Cardiac muscle cell (in vitro differentiated cells and primary cell): ENCODE measurements around the gene SYTL2. TPM values are rescaled to one million over a fixed set of nuclear protein-coding genes. Genes with fewer than 3 reads are reported as not detected.

Source experiments
- DNase-seq, 2 donors: peaks; one replicate each; pipeline versions ENCODE4 v3.0.0 to v3.0.0-alpha.2; 2010 to 2017; ENCODE audit warnings: low read depth in 1 of 2, low spot score in 1 of 2
- H3K27ac ChIP-seq: fragments of 200-600 bp; sonication (generic); 2 replicates; pipeline ENCODE4 v1.5.1; 2016
- H3K27me3 ChIP-seq: fragments of 200-600 bp; sonication (generic); 2 replicates; pipeline ENCODE4 v1.6.0; 2016; ENCODE audit warnings: control low read depth
- H3K36me3 ChIP-seq: fragments of 200-600 bp; sonication (generic); 2 replicates; pipeline ENCODE4 v1.5.1; 2016; ENCODE audit warnings: control low read depth
- H3K4me1 ChIP-seq: fragments of 200-600 bp; sonication (generic); 2 replicates; pipeline ENCODE4 v1.8.1; 2017; ENCODE audit warnings: low read depth, mild to moderate bottlenecking, mixed run types
- H3K4me3 ChIP-seq: fragments of 200-600 bp; sonication (generic); 2 replicates; pipeline ENCODE4 v1.5.1; 2016; ENCODE audit warnings: mild to moderate bottlenecking
- H3K9me3 ChIP-seq: fragments of 200-600 bp; sonication (generic); 2 replicates; pipeline ENCODE4 v1.5.1; 2017; ENCODE audit warnings: low read depth, mild to moderate bottlenecking, control low read depth
- polyA plus RNA-seq: library from polyadenylated mRNA; unstranded; fragments of >200 nt; fragmentation: Nextera tagmentation; extraction: Ambion mirVana; gene quantifications from 2 replicates; pipeline ENCODE4 v1.2.1, GENCODE V29; 2016
- total RNA-seq: library from RNA; depleted of rRNA; stranded (reverse); fragments of >200 nt; gene quantifications from 2 replicates; pipeline ENCODE4 v1.2.3, GENCODE V29; 2016
- TF ChIP-seq, protein P1 (sequence below): IDR thresholded peaks from 2 replicates; pipeline ENCODE4 v1.5.1; 2012; ENCODE audit warnings: low read depth, mild to moderate bottlenecking, low read length

Gene SYTL2
- total and polyA plus RNA-seq, 2 experiments from 2014 or later, result 1.7 to 4.1 TPM

DNA sequence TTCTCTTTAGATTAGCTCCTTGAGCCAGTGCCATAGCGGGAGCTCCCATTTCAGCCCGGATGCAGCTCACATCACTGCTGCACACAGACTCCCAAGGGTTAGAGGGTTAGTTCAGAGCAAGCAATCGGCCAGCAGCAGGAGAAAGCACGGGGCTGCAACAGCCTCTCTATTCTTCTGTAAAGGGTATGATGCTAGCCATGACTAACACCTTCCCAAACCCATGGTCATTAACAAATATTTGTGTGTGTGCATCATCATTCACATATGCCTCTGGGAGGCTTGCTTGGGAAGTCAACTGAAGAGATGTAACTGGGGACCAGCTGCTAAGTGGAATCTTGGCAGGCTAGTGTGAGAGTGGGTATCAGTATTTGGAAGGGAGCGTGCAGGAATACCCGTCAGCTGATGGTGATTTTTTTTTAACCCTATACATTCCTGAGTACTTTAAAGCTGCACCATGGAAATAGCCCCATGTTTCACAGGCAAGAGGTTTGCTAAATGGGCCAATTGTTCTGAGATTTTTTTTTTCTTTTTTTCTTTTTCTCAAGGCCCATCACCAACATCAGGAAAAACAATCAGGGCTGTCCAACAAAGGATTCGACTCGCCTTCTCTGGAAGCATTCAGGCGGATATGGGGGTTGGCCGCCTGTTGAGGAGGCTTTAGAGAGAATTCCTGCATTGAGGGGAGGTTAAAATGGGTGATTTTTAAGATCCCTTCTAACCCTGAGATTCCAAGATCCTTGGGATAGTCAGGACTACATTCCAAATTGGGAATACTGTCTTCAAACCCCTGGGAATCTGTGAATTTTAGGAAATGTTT, 91.7 kb downstream of the SYTL2 start:
- no peak overlapping the region for H3K27ac ChIP-seq
- peak in 1 of 2 donors; percentile 92 for DNase-seq
- H3K4me3 ChIP-seq, result no peak overlapping the region
- TF ChIP-seq, protein P1, sequence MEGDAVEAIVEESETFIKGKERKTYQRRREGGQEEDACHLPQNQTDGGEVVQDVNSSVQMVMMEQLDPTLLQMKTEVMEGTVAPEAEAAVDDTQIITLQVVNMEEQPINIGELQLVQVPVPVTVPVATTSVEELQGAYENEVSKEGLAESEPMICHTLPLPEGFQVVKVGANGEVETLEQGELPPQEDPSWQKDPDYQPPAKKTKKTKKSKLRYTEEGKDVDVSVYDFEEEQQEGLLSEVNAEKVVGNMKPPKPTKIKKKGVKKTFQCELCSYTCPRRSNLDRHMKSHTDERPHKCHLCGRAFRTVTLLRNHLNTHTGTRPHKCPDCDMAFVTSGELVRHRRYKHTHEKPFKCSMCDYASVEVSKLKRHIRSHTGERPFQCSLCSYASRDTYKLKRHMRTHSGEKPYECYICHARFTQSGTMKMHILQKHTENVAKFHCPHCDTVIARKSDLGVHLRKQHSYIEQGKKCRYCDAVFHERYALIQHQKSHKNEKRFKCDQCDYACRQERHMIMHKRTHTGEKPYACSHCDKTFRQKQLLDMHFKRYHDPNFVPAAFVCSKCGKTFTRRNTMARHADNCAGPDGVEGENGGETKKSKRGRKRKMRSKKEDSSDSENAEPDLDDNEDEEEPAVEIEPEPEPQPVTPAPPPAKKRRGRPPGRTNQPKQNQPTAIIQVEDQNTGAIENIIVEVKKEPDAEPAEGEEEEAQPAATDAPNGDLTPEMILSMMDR, result no peak
- no peaks in the 10 kb centered on the region for H3K27me3 ChIP-seq
- no peaks in the 10 kb centered on the region for H3K36me3 ChIP-seq
- no peaks in the 10 kb centered on the region for H3K4me1 ChIP-seq
- H3K9me3 ChIP-seq, result peaks cover 2% of the 10 kb centered on the region

DNA sequence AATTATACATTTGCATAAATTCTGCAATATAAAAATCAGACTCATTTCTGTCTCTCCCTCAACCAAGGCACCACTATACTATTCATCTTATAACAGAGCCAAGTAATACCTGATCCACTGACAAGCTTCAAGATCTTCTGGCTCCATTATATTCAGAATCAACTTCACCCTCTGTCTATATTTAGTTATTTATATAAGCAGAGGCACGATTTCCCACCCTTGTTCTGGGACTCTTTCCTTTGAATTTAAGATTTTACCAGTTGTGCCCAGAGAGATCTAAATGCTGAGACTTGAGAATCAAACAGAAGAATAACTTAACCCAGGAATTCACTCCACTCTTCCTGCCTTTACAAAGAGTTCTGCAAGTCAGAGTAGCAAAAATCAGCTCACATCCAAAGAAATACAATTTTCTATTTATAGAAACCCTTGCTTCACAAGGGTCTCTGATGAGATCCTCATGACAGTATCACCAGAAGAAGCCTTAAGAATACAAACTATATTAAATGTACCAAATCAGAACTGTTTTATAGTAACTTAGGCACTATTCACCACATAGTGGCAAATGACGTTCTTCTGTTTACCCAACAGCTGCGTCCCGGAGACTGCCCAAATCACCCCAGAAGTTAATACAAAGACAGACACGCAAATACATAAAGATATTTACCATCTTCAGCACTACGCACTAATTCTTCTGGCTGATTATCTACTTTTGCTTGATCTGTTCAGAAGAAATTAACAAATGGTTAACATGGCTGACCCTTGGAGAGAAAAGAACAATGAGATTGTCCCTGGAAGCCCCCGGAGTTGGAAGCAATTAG, 92.6 kb downstream of the SYTL2 start:
- no peak overlapping the region for H3K27ac ChIP-seq

DNA sequence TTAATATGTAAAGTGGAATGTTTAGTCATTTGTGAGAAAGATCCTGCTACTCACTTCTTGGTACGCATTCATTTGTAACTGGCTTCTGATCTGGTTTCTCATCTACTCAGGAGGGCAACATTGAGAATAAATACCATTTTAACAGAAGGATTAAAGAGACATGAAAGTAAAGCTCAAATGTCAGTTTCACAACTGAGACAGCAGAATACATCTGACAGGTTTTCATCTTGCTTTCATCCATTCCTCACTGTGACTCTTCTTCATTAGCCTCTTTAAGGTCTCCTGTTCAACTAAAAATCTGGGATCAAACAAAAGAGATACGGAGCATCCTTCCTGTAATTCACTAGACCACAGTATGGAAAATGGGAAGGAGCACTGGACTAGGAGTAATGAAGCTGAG, 93.5 kb downstream of the SYTL2 start:
- Histone ChIP-seq H3K4me3 (no peak overlapping the region), H3K27me3 (no peaks in the 10 kb centered on the region), H3K9me3 (peaks cover 4% of the 10 kb centered on the region), H3K36me3 (no peaks in the 10 kb centered on the region), H3K4me1 (no peaks in the 10 kb centered on the region), H3K27ac (no peak overlapping the region)
- TF ChIP-seq, protein P1, result no peak
- DNase-seq, result no peak

More for the DNA sequence above, 92.6 kb downstream of the SYTL2 start:
- H3K9me3 ChIP-seq, result peaks cover 4% of the 10 kb centered on the region
- no peak for DNase-seq
- H3K36me3 ChIP-seq, result no peaks in the 10 kb centered on the region
- H3K4me1 ChIP-seq, result no peaks in the 10 kb centered on the region
- H3K4me3 ChIP-seq, result no peak overlapping the region
- H3K27me3 ChIP-seq, result no peaks in the 10 kb centered on the region
- TF ChIP-seq, protein P1, result no peak

DNA sequence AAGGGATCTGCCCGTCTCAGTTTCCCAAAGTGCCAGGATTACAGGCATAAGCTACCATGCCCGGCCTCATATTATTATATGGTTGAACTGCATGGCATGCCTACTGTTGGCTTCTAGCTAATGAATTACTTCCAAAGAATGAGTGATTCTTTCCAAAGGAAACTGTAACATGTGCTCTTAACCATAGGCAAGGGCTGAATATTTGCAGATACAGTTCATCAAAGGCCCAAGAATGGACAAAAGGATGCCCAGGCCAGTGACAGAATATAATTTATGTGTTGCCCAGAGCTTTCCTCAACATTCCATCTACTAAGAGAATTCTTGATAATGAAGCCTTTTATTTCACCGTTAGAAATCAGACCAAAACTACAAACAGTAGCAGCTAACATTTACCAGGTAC, 98.0 kb downstream of the SYTL2 start:
- no peak for DNase-seq
- no peak overlapping the region for H3K4me3 ChIP-seq
- peaks cover 4% of the 10 kb centered on the region for H3K9me3 ChIP-seq
- TF ChIP-seq, protein P1, result no peak
- no peaks in the 10 kb centered on the region for H3K4me1 ChIP-seq
- no peak overlapping the region for H3K27ac ChIP-seq
- no peaks in the 10 kb centered on the region for H3K27me3 ChIP-seq
- no peaks in the 10 kb centered on the region for H3K36me3 ChIP-seq

DNA sequence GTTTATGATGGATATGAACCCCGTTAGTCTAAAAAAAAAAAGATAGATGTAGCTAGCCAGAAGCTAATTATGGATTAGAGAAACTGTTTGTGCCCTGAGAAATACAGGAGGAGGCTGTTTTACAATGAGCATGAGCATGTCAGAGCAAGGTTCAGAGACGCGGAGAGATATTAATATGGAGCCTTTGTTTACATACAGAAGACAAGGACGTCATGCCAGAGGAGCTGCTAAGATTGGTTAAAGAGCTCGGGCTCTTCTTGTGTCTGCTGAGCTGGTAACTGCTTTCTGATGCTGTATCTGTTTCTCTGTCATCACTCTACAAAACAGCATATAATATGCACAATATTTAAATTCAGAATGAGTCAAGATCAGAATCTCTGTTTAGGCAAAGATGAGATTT, 100.0 kb downstream of the SYTL2 start:
- Histone ChIP-seq H3K27me3 (no peaks in the 10 kb centered on the region), H3K27ac (no peak overlapping the region), H3K4me3 (no peak overlapping the region), H3K36me3 (no peaks in the 10 kb centered on the region), H3K4me1 (no peaks in the 10 kb centered on the region), H3K9me3 (peaks cover 4% of the 10 kb centered on the region)
- TF ChIP-seq, protein P1, result no peak
- no peak for DNase-seq
